Hepatic stellate cell (primary cell): ENCODE data around the gene TSPAN31.
A peak's percentile ranks its signal among the peaks of the same experiment; 100 is the strongest.

Source experiments
- DNase-seq: peaks from one replicate; pipeline ENCODE4 v3.0.0; 2011; ENCODE audit warnings: low spot score

The TSPAN31 gene

DNA sequence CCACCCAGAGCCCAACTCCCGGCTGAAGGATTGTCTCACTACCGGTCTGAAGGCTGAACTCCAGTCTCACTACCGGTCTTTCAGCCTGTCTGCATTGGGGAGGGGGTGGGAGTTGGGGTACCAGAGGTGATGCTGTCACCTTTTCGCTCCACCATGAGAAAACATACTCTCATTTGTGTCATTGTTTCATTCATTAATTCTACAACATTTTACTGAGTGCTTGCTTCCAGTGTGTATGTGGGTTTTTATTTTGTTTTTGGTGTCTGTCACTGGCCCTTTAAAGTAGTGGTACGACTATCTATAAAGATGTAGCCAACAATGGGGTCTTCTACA is 7.8 kb downstream of the TSPAN31 start:
- DNase-seq, result no peak

DNA sequence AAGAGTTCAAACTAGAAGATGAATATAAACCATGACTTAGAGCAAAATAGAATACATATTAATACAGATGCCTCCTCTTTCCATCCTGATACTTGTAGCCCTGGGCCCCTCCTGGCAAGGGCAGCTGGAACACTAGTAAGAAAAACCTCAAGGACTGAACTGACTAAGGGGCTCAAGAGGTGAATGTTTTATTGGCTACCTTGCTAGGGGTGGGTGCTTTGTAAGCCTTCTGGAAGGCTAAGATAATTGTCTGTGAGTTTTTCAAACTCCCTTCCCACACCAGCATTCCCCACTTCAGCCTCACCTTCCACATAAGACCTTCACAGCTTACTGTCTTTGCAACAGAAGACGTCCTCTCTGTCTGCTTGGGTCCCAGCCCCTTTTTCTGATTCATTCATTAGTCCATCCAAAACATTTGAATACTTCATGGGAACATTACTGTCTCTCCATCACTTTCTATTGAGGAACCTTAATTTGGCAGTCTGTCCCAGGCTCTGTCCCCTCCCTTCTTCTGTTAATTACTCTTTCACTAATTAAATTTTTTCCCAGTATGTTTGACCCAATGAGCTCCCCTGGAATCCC is 9.0 kb downstream of the TSPAN31 start:
- no peak for DNase-seq

DNA sequence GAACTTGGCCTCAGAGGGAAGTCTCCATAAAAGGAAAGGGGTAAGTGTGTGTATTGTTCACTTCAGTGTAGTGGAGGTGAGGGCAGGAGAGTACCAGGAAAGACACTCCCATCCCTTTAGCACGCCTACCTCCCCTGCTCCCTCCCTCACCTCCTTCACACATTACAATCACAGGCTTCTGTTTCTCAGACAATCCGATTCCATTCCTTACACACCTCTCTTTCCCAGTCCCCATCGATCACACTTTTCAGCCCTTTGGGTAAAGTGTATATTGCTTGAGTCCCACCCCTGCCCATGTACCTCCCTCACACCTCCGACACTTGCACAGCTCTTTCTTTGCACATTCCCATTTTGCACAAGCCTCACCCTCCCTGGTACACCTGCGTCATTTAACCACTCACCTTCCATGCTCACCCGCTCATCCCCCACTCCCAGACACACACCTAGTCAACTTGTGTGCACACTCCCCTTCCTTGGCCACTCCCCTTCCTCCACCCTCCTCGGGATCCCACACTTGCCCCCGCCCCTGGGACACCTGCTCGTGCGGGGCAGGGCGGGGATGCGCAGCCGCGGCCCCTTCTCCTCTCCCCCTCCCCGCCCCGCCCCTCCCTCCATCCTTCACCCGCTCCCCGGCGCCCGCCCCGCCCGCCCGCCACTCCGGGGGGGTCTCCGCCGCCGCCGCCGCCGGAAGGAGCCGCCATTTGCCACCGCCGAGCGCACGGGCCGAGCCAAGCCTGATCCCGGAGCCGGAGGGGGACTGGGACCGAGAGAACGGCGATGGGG is 9.8 kb downstream of the TSPAN31 start, which contains the start of gene MARCHF9:
TSS of gene MARCHF9 (plus strand) at position 693 of the 783 bp plus-strand sequence. CDS start 426 bp downstream, outside the sequence.
- no peak for DNase-seq

DNA sequence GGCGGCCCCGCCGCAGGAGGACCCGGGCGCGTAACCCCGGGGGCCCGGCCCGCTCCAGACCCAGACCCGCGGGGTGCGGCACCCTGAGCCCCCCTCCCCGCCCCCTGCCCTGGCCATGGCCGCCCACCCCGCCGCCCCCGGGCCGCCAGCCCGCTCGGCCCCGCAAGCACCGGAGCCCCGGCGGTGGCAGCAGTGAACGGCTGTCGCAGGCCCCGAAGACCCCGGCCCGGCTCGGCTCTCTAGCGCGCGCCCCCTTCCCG is 10.3 kb downstream of the TSPAN31 start:
- no peak for DNase-seq

DNA sequence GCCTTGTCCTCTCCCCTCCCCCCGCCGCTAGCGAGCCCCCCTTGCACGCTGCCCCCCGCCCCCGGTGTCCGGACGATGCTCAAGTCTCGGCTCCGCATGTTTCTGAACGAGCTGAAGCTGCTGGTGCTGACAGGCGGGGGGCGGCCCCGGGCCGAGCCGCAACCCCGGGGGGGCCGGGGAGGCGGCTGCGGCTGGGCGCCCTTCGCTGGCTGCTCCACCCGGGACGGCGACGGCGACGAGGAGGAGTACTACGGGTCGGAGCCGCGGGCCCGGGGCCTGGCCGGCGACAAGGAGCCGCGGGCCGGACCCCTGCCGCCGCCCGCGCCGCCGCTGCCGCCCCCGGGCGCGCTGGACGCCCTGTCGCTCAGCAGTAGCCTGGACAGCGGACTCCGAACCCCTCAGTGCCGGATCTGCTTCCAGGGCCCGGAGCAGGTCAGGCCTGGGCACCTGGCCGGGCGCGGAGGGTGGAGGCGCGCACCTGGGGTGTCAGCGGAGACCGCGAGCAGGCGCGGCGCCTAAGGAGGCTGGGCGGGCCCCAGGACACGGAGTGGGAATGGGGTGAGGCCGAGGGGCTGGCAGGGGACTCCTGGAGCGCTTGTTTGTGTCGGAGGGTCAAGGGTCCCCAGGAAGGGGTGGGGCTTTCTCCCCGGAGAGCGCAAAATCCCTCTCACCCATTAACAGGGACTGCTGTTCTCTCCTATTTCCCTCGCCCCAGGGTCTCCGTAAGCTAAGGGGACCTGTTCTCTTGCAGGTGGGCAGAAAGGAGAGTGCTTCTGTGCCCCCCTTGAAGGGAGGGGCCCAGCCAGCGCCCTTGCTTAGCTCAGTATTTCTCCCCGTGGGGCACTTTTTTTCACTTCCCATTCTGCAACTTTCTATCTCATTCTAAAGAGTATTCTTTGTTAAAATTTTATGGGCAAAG is 10.9 kb downstream of the TSPAN31 start:
- DNase-seq, result peak; percentile 61

DNA sequence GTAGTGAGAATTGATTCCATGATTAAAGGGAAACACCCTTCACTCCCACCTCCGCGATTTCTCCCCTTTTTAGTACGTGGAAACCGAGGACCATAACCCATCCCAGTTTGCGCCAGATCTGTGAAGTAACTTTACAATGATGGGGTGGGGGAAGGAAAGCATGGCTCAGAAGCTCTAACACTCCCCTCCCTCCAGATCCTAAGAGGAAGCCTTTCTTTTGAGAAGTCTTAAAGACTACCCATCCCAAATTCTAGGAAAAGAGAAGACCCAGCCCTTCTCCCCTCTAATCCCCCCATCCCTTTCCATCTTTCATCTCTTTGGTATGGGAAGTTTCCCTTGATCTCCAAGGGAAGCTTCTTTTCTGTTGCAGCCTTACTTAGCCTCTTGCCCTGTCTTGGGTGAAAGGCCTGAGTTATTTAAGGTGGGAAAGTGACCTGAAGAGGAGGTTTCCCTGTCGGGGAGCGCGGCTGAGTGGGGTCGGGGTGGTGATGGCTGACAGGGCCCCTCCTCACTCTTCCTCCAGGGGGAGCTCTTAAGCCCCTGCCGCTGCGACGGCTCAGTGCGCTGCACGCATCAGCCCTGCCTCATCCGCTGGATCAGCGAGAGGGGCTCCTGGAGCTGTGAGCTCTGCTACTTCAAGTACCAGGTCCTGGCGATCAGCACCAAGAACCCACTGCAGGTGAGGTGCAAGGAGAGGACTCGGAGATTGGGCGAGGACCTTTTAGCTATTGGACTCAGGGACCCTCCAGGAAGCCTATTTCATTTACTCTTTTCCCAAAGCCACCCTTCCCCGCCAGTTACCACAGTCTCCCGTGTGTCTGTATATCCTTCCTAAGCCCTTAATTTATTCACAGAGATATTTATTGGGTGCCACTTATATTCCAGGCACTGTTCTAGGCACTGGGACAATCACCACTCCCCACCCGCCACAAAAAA is 11.8 kb downstream of the TSPAN31 start:
- no peak for DNase-seq

DNA sequence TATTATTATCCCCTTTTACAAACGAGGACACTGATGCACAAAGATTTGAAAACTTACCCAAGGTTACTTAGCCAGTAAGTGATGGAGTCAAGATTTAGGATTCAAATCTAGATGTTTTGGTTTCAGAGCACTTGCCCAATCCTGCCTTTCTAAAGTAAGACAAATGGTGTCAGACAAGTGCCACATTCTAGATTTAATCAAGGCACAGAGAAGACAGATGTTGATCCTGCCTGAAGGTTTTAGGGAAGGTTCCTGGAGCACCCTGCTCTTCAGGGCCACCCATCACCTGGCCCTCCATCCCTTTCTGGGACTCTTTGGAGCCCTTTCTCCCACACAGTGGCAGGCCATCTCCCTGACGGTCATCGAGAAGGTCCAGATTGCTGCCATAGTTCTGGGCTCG is 12.9 kb downstream of the TSPAN31 start:
- DNase-seq, result no peak

DNA sequence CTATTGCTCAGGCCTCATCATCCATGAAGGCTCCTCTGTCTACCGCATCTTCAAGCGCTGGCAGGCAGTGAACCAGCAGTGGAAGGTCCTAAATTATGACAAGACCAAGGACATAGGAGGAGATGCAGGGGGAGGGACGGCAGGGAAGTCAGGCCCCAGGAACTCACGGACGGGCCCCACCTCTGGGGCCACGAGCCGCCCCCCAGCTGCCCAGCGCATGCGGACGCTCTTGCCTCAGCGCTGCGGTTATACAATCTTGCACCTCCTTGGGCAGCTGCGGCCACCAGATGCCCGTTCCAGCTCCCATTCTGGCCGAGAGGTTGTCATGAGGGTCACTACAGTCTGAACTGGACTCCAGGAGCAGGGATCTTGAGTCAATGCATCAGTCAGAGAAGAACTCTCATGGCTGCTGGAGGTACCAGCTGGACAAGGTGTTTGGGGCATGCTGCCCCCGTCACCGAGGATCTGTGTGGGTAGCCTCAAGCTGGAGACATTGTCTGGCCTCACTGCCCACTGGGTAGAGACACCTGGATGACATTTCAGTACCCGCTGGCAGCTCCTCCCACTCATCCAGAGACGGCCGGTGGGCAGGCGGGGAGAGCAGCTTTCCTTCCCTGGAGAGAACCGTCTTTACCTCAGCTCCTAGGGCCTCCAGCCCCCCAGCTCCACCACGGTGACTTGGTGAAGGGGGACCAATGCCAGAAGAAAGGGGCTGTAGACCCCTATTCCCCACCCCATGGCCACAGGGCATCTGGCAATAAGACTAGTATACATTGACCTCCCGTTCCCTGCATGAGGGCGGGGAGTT is 13.9 kb downstream of the TSPAN31 start:
- DNase-seq, result no peak

DNA sequence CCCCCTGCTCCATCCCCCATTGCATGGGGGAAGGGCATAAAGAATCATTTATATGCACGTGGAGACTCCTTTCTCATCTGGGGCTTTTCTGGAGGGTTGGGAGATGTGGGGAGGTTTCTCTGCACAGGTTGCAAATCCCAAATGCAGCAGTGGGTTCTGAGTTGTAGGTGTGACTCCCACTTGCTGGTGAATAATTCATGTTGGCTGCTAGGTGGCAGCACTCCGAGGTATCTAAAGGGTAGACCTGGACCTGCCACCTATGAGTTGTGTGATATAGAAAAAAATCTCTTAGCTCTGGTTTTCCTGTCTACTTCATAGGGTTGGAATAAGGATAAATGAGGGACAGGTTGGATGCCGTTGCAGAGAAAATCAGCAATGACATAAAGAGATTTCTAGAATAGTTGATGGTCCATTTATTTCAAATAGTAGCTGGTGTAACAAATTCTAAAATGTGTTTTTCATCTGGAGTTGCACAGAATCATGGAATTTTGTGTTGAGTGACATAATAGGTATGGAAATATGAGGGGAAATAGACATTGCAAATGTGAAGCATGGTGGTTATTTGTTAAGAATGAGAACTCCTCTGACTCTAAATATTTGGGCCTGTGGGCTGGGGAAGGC is 14.6 kb downstream of the TSPAN31 start:
- no peak for DNase-seq

DNA sequence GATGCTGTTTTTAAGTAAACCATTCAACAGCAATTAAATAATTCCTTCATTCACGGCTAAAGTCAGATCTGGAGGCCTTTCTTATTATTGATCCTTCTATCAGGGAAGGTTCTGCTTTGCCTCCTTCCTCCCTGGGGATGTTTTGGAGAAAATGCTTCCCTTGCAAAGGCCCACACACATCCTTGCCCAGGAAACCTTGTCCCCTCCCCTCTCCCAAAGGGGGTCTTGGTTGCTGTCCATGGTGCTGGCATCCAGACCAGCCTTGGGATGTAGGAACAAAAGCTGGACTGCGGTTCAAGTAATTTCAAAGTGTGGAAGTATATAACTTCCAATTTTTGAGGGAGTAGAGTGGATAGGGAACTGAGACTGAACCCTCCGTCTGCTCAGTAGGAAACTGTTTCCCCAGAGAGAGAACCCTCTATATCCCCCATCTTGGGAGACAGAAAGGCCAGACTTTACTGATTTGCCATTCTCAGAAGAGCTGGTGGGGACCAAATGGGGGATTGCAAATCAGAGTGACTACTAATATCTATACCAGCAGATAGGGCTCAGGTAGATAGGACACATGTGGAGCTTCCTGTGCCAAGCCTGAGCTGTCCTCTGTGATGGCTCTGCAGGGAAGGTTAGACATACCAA is 15.6 kb downstream of the TSPAN31 start:
- DNase-seq, result no peak

DNA sequence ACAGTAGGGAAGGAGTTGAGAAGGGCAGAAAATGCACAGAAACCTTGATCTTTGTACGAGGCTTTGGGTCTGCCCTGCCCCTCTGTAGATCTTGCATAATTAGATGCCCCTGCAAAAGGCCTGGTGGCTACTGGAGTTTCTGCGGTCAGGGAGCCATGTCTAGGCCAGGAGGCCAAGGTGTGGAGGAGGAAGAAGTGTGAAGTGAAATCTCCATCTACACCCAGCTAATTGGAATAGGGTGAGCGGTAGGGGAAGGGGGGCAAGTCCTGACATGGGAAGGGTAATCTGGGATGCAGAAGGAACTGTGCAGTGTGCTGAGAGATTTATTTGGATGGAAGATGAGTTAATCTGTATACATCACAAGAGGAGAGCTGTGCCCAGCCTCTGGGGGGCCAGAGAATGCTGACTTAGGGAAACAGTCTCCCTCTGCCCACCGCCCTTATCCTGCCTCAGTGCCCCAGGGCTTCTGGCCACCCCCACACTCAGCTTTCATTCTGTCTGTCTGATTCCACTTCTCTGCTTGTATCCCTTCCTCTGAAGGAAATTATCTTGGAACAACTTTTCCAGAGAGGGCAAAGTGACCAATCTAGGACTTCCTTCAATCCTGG is 16.7 kb downstream of the TSPAN31 start:
- no peak for DNase-seq

DNA sequence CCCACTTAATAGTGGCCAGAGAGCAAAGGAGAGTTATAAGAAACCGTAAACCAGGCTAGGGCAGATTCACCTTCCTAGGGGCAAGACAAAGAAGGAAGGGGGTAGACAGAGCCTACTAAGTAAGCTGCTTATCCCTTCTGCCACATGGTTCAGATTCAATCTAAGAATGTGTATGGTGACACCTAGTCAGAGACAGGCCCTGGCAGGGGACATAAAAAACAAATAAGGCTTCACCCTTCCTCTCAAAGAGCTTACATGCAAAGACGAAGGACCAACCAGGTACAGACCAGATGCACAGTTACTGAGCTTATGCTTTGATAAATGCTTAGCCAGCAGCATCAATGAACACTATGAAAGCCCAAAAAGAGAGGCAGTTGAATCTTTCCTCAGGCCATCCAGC is 17.6 kb downstream of the TSPAN31 start:
- DNase-seq, result no peak

DNA sequence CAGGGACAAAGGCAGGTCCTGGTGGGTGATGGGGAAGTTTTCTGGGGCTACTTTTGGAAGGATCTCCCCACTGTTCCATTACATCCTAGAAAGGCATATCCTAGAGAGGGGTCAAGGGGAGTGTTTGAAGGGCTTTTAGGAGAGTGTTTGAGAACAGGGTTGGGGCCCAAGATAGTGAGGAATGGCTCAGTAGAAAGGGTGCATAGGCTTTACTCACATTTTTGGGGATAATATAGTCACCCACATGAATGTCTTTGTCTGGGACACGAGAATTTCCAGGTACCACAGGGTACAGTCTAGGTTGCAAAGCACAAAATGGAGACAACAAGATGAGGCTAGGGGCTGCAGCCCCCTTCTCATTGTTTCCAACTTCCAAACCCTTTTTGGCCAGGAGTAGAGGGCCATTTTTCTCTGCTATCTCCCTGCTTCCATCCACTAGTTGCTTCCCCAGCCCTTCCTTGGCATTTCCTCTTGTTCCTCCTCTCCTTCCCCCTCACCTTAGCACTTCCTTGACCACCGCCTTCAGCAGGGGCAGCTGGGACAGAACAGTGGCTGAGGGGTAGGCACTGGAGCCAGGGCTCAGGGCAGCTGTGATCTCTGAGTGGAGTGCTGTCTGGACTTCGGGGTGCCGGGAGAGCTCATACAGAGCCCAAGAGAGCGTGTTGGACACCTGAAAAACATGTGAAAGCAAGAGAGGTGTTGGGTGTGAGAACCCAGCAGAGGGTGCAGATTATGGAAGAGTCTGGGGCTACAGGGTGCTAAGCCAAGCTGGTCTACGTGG is 19.2 kb downstream of the TSPAN31 start:
- no peak for DNase-seq

DNA sequence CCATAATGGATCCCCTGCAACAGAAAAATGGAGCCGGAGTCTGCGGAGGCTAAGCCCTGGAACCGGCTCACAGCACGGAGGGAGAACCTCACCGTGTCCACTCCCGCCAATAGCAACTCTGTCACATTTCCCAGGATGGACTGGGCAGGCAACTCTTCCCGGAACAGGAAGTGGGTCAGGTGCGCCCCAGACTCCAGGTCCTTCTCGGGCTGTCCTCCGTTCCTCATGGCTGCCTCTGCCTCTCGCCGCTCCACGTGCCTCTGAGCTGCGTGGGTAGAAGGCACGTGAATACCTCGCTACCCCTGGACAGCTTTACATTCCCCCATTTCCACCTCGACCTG is 19.8 kb downstream of the TSPAN31 start:
- DNase-seq, result no peak

DNA sequence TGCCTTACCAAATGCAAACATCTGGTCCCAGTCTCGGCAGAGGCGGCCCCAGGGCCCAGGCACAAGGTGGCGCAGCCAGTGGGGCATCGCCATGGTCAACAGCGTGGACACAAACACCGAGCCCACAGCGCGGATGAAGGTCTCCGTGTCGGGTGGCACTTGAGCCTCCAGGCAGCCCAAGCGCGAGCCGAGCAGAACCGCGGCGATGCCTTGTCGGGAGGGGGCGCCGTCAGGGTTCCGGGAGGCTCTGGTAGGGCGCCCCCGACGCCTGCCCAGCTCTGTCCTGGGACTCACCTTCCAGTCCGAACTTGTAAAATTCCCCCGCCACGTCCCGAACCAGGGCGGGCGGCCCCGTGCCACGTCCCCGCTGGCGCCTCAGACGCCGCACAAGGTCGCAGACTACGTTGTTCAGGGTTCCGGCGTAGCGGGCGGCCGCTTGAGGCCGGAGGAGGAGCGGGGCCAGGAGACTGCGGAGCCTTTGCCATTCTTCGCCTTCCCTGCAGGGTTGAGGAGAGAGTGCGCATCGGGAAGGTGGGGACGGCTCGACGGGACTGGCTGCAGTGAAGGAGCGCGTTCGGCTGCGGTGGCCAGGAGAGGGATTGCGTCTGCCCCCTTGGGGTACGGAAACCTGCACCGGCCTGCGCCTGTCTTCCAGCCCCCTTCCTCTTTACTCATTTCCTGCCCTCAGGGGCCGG is 20.3 kb downstream of the TSPAN31 start:
- DNase-seq, result peak; percentile 53

DNA sequence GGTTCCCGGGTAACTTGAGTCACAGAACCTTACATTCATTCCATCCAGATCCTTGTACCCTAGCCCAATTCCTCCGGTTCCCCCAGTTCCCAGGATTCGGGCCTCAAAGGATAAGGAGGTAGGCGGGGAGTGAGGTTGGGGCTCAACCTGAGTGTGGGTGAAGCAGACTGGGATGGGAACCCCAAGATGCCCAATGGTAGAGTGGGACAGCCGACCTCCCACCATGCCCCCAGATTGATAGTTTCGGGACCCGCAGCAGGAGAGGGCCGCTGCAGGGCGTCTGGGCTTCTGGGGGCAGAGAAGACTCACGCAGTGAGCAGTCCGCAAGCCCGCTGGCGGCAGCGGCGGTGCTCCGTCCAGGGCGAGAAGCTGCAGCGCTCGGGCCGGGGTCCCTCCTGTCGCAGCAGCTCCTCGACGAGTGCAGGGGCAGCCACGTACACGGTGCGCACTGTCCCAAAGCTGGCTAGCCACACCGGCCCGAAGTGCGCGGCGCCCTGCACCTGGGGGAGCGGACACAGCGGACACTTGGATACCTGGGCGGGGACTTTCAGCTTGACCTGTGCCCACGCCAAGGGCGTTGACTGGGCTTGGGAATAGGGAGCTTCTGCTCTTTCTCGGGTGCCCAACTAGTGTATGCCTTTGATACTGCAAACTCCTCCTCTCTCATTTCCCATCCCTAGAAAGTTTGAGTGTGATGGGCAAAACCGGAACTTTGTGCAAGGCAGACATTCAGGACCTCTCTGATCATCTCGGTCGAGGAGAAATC is 21.0 kb downstream of the TSPAN31 start:
- DNase-seq, result no peak

DNA sequence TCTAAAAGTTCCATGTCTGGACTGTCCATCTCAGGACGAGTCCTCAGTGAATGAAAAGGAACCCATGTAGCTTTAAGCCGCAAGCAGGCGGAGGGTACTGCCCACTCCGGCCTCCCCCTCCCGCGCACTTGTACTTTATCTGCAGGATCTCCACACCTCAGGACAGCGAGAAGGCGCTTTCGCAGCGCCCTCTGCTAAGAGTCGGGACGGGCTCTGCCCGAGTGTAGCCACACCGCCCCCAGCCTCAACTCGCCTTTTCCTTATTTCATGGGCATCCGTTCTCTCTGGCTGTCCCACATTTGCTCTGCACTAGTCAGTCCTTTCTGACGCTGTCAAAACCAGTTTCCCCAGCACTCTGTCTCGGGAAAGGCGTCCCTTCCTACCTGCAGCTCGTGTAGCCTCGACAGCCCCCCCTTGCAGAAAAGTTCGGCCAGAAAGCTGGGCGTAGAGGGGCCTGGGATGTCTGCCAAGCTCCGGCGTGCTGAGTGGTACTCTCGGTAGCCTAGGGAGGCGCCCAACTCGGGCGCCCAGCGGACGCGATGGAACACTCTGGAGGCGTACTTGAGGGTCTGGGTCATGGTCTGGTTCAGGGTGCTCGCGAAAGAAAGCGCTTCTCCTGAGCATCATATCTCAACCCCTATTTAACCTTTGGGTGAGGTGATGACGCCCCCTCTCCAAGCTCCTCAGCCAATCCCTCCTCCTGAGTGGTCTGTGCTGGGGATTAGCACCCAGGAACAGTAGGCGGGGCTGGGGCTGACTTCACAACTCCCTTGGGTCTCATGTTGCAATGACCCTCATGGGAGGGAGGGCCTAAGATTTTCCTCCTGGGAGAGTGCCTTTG is 21.8 kb downstream of the TSPAN31 start, which contains the start of gene CYP27B1:
TSS of gene CYP27B1 (minus strand) at position 615 of the 841 bp plus-strand sequence. CDS start at position 578, 37 bp downstream.
- no peak for DNase-seq
